C4-2B (cell line): ENCODE results near the gene SGK1.

ENCODE experiments used
- H3K27ac ChIP-seq: fragments of 450-650 bp; 2 replicates; pipeline ENCODE4 v1.5.1; 2017
- ZFX ChIP-seq: fragments of 450-650 bp; IDR thresholded peaks from 2 replicates; pipeline ENCODE4 v1.6.1; 2017
- TF ChIP-seq, protein P1 (sequence below): fragments of 450-650 bp; conservative IDR thresholded peaks from 2 replicates; pipeline ENCODE4 v1.5.1; 2017; ENCODE audit warnings: mild to moderate bottlenecking

SGK1 gene

GRCh38 chr6:134173366-134173725 lies 144.6 kb downstream of the SGK1 start:
- TF ChIP-seq, protein P1, sequence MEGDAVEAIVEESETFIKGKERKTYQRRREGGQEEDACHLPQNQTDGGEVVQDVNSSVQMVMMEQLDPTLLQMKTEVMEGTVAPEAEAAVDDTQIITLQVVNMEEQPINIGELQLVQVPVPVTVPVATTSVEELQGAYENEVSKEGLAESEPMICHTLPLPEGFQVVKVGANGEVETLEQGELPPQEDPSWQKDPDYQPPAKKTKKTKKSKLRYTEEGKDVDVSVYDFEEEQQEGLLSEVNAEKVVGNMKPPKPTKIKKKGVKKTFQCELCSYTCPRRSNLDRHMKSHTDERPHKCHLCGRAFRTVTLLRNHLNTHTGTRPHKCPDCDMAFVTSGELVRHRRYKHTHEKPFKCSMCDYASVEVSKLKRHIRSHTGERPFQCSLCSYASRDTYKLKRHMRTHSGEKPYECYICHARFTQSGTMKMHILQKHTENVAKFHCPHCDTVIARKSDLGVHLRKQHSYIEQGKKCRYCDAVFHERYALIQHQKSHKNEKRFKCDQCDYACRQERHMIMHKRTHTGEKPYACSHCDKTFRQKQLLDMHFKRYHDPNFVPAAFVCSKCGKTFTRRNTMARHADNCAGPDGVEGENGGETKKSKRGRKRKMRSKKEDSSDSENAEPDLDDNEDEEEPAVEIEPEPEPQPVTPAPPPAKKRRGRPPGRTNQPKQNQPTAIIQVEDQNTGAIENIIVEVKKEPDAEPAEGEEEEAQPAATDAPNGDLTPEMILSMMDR = no peak
- TF ChIP-seq ZFX = no peak
- no peak overlapping the region for H3K27ac ChIP-seq

DNA sequence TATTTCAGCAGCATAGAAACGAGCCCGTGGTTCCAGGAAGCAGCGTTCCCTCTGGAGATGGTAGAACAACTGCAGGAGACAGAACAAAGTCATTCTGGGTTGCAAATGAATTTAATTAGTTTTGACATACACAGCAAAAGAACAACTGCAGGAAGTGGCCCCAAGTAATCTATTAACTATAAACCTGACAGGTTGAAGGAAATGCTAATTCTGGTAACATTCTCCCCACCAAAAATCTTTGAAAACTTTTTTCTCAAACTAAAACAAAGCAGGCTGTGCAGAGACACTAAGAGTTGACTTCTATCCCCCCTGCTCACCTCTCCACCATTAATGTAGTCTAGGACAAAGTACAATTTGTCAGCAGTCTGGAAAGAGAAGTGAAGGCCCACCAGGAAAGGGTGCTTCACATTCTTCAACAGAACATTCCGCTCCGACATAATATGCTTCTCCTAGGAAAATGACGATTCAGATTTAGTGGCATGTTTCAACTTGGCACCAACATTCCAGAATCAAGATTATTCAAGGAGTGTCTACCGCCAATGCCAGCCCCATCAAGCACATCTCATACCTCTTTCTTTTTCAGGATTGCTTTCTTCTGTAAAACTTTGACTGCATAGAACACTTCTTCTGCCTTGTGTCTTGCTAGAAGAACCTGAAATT lies 145.1 kb downstream of the SGK1 start:
- TF ChIP-seq, protein P1 = no peak
- TF ChIP-seq ZFX = no peak
- H3K27ac ChIP-seq = no peak overlapping the region

DNA sequence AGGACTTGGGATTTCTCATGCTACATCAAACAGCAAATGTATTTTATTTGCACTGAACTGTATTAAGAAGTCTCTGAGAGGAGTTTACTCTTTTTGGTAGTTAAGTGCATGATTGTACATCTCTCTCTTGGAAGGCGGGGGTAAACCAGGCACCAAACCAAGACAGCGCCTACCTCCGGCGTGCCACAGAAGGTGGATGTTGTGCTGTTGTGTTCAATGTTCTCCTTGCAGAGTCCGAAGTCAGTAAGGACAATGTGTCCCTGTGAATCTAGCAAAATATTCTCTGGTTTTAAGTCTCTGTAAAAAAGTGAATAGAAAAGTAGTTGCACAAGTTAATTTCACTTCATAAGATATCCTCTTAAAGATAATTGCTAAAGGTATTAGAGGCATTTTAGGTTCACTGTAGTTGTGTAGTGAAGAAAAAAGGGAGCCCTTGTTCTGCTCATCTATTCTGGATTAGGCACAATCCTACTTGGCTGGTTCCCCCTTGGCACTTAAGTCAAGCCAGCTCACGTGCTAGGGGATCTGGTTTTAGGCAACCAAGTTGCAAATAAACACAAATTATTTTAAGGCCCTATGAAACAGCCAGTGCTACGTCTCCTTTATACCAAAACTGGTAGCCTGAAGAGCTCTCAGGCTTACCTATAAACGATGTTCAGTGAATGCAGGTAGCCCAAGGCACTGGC lies 145.7 kb downstream of the SGK1 start:
- TF ChIP-seq ZFX = no peak
- TF ChIP-seq, protein P1 = no peak

DNA sequence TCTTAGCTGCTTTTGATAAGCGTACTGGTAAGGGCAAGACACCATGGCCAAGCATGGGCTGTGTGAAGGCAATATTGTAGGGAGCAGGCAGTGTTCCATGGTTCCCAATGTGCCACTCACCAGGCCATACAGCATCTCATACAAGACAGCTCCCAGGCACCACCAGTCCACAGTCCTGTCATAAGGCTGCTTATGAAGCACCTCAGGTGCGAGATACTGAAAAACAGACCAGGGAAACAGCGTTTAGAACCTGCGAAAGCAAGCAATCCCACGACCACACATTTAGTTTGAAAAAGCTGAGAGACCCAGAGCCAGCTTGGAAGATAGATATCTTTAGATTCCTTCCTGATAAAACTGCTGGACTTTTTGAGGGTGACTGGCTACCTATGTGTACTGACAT lies 146.4 kb downstream of the SGK1 start:
- TF ChIP-seq ZFX = no peak
- TF ChIP-seq, protein P1 = no peak
- H3K27ac ChIP-seq = no peak overlapping the region

More for the DNA sequence above, 145.7 kb downstream of the SGK1 start:
- no peak overlapping the region for H3K27ac ChIP-seq

DNA sequence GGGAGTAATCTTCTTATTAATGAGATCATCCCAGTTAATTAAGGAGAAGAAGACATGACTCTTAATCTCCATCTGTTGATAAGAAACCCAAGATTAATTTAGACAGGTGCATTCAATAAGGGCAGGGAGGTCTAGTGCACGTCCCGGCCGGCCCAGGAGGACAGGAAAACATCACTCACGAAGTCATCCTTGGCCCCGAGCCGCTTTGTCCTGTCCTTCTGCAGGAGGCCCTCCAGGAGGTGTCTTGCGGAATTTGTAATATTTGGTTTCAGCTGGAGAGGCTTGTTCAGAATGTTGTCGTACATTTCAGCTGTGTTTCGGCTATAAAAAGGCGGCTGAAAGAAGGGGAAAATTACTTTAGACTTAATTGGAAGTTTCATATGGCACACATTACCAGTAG lies 147.1 kb downstream of the SGK1 start:
- TF ChIP-seq, protein P1 = no peak
- no peak overlapping the region for H3K27ac ChIP-seq

DNA sequence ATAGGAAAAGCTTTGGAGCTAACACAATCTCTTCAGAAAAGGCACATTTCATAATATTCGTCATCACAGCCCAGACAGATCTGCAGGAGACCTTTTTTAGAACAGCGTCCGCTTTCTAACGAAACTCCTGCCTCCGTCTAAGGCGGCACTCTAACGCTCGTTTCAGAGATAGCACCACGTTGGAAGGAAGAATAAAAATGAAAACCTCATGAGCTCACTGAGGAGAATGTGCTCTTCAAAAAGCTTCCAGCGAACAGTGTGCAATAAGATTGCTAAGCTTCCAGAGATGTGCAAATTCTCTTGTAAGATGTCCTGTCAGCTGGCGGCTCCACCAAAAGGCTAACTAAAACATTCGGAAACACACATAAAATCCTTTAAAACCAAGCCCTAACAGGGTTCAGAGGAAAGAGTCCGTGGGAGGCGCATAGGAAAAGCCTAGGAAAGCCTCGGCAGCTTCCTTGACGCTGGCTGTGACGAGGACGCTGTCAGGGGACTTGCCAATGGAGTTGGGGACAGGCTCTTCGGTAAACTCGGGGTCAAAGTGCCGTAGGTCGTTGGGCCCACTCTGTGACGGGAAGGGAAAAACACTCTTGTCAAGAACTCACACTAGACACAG lies 147.9 kb downstream of the SGK1 start:
- no peak overlapping the region for H3K27ac ChIP-seq
- TF ChIP-seq ZFX = no peak
- TF ChIP-seq, protein P1 = no peak

GRCh38 chr6:134168590-134169208 lies 149.2 kb downstream of the SGK1 start:
- no peak for TF ChIP-seq ZFX
- TF ChIP-seq, protein P1 = no peak
- no peak overlapping the region for H3K27ac ChIP-seq
